ENCODE results near the gene PPIL6.

PPIL6 gene

DNA sequence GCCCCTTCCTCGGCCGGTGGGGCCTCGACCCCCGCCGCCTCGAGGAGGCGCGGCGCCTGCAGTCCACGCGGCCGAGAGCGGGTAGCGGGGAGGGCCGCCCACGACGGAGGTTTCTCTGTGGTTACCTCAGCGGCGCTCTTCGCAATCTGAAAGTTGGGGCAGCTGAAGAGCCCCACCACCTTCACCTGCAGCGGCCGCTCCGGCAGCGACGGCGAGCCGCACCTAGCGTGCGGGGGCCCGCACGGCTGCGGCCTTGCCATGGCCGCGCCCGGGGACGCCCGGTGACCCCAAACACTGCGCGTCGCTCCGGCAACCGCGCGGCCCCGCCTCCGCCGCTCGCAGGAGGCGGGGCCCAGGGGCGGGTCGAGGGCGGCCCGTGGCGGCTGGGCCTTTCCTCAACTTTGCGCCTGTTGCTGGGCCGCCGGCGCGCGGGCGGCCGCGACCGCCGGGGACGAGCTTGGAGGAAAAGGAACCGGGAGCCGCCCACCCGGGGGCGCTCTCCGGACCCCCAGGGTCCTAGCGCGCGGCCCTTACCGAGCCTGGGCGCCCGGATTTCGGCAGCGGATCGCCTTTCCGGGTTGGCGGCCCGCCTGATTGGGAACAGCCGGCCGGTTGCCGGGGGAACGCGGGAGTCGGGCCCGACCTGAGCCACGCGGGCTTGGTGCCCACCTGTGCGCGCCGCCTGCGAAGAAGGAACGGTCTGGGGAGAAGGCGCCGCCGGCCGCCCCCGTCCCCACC lies at the start of gene PPIL6, which contains the start of gene SMPD2:
Gene PPIL6 (minus strand): TSS at position 298 of the 738 bp plus-strand sequence. CDS start 38 bp downstream, at position 260.
Gene SMPD2 (plus strand): TSS at position 394 of the 738 bp plus-strand sequence. CDS start 398 bp downstream, outside the sequence.
- DNase-seq = peak; percentile 88

DNA sequence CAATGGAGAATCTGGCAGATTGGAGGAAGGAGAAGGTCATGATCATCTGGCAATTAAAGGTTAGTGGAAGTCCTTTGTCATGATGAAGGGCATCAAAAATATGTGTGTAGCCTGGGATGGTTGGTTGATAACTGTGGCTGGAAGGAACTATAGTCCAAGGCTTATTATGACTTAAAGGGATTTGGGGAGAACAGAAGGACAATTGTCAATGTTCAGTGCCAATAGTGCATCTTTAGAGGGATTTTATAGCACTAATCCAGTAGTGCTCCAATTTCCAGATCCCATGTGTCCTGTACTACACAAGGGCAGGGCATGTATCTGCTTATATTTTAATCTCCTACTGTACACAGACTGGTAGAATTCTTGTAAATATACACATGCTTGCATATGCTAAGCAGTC lies 47.6 kb upstream of the PPIL6 start:
- DNase-seq = no peak

- no peak for DNase-seq
Measured at GRCh38 chr6:109486068-109486467, 45.6 kb upstream of the PPIL6 start.

DNA sequence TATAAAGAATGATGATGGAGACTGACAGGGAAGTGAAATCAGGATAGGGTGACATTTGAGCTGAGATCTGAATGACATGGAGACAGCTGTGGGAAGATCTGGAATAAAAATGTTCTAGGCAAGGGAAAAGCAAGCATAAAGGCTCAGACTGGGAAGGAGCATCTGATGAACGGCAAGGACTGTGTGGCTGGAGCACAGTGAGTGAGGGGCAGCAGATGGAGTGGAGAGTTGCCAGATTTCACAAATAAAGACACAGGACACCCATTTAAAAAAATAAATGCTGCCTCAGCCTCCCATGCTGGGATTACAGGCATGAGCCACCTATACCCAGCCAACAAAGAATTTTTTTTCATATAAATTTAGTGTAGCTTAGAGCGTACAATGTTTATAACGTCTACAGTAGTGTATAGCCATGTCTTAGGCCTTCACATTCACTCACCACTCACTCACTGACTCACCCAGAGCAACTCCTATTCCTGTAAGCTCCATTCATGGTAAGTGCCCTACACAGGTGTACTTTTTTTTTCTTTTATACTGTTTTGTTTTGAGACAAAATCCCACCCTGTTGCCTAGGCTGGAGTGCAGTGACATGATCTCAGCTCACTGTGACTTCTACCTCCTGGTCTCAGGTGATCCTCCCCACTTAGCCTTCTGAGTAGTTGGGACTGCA lies 45.0 kb upstream of the PPIL6 start:
- DNase-seq = no peak

DNA sequence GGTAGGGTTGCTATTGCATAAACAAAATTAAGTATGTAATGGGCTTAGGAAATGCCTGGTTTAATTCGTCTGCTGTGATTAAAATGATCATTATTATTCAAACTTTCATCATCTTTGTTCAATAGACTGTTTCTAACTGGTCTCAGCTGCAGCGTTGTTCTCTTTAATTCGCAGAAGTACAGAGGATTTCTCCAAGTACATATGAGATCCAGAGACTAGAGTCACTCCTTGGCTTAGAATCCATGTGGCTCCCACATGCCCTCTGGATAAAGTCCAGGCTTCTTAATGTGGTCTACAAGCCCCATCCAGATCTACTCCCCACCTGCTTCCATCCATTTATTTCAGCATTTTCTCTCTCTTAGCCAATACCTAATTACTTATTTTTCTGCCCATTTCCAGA lies 43.7 kb upstream of the PPIL6 start:
- no peak for DNase-seq

GRCh38 chr6:109483735-109484057 lies 43.3 kb upstream of the PPIL6 start:
- DNase-seq = no peak

DNA sequence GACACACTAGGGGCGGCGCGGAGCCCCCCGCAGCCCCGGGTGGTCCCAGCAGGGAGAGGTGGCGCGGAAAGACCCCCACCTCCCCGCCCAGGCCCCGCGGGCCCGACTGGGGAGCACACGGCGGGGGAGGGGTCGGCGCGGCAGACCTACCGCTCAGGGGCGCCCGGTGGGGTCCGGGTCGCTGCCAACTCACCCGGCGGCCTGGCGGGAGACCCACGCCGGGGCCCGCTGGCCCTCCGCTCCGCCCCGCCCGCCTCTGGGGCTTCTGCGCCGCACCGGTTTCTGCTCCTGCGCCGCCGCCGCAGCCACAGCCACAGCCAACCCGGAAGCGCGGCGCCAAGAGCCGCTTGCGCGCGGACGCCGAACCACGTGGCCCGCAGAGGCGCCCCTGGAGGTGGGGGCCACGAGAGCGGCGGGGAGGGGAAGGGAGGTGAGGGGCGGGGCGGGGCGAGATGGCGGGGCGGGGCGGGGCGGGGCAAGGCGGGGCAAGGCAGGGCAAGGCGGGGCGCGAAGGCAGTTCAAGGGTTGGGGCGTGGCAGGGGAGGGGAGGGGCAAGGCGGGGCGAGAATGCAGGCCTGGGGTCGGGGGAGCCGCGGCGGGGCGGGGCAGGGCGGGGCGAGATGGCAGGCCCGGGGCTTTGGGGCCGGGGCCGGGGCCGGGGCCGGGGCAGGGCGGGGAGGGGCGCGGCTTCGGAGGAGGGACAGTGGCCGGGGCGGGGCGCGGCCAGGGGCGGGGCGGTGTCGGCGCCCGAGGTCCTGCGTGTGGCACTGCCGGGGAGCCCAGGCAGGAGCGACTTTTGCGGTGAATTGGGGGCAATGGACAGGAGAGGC lies 42.7 kb upstream of the PPIL6 start, which contains the start of gene ZBTB24:
Gene ZBTB24 (minus strand): TSS at position 315 of the 830 bp plus-strand sequence. CDS start 1,193 bp downstream, outside the sequence.
- DNase-seq = peak; percentile 92

DNA sequence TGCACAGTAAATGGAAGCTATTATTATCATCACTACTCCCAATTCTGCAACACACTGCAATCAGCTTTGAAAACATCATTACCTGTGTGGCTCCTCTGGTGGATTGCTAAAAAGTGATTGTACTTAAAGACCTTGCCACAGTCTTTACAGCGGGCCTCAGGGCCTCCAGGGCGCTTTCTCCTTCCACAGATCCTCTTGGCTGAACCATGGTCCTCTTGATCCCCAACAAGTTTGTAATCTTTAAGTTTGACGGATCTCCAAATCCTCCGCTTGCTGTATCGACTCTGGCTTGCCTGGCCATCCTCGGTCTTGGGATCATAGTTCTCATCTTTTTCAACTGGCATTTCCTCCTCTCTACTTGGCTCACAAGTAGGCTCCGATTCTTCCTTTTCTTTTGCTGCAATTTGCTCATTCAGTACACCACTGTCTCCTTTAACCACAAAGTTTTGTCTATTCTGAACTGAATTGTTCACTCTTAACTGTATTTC lies 40.6 kb upstream of the PPIL6 start:
- DNase-seq = no peak

DNA sequence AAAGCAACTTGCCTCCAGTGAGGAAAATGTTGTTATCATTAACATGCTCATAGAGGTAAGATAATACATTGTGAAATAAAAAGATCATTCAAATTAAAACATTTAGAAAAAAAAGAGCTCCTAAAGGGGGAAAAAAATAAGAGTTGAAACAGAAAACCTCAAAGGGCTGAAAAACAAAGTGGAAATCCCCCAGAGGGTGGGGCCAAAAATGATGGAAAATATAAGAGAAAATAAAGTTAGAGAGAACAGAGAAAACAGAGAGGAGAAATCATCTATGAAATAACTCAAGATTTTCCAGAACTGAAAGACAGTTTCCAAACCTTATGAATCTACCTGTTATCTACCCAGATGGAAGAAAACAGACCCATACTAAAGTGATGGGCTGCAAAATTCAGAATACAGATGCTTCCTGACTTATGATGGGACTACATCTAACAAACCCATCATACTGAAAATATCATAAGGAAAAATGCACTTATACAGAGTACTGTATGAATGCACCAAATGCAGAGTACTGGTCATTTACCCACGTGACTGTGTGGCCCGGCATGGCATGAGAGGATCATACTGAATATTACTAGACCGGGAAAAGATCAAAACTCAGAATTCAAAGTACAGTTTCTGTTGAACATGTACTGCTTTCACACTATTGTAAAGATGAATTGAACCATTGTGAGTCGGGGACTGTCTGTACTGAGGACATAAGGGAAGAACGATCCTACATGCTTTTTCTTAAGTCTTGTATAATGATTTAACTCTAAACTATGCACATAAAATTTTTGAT lies 38.6 kb upstream of the PPIL6 start:
- DNase-seq = peak; percentile 44

DNA sequence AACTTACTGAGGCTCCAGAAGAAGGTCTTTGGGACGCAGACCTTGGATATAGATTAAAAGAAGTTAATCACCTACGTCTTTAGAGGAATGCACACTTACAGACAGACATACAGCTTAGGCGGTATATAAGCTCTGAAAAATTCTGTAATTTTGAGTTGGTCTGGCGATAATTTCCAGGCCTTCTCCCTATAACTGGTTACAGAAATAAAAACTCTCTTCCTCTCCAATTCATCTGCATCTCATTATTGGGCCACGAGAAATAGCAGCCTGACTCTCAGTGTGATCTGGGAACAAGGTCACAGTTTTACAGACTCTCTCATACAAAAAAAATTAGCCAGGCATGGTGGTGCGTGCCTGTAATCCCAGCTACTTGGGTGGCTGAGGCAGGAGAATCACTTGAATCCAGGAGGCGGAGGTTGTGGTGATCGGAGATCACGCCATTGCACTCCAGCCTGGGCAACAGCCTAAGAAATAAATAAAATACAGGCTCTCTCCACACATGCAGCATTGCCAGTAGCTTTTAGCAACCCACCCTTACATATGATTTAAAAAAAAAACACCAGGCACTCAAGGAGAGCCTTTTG lies 37.9 kb upstream of the PPIL6 start:
- DNase-seq = no peak

DNA sequence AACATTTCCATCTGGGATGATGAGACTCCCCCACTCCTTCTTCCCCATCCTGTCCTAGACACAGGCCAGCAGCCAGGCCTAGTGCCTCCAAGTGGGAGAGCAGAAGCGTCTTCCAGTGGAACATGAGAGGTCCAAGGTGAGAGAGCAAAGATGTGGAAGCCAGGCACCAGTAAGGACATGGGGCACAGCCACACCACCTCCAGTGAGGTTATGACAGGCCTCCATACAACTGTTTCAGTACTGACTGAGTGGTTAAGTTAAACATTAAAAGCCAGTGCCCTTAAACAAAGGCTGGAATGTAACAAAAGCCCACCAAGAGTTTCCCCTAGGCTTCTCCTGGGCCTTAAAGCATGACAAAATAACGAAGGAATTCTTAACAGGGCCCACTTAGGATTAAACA lies 37.3 kb upstream of the PPIL6 start:
- DNase-seq = no peak

DNA sequence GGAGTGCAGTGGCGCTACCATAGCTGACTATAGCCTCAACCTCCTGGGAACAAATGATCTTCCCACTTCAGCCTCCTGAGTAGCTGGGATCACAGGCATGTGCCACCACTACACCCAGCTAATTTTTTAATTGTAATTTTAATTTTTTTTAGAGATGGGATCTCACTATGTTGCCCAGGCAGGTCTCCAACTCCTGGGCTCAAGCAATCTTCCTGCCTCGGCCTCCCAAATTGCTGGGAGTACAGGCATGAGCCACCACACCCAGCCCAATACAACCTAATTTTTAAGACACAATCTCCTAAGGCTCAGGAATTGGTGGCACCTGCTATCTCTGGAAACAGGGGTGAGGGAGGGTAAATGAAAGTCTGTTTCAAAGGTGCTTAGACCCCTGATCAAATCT lies 36.8 kb upstream of the PPIL6 start:
- no peak for DNase-seq

DNA sequence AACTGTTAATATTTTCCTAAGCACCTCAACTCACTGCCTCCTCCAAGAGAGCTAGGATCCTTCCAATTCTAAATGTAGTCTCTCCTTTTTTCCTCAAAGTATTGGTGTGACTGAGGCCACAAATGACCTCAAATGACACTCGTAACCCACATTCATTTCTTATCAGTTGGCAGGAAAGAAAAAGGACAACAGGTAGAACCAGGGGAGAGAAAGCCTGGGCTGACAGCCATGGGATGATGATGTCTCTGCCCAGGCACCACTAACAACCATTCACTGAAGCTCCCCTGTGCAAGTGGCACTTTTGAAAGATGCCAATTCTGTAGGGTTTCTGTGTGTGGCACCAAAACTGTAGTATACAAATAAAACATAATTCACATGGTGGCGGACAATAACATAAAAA lies 35.2 kb upstream of the PPIL6 start:
- no peak for DNase-seq

DNA sequence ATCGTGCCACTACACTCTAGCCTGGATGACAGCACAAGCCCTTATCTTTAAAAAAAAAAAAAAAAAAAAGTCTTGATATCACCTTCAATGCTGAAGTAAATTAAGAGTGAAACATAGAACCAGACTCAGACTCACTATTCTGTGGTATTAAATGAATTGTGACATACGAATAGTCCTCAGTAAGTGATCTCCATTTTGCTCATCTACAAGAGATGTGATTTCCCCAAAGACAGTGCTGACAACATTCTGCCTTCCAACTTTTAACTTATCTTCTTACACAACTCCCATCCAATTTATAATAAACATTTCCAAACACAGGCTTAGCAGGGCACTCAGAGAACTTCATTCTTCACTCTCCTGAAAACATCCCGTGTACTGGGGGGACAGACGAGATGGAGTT lies 34.6 kb upstream of the PPIL6 start:
- no peak for DNase-seq

- no peak for DNase-seq
Measured at GRCh38 chr6:109473120-109473519, 32.7 kb upstream of the PPIL6 start.

DNA sequence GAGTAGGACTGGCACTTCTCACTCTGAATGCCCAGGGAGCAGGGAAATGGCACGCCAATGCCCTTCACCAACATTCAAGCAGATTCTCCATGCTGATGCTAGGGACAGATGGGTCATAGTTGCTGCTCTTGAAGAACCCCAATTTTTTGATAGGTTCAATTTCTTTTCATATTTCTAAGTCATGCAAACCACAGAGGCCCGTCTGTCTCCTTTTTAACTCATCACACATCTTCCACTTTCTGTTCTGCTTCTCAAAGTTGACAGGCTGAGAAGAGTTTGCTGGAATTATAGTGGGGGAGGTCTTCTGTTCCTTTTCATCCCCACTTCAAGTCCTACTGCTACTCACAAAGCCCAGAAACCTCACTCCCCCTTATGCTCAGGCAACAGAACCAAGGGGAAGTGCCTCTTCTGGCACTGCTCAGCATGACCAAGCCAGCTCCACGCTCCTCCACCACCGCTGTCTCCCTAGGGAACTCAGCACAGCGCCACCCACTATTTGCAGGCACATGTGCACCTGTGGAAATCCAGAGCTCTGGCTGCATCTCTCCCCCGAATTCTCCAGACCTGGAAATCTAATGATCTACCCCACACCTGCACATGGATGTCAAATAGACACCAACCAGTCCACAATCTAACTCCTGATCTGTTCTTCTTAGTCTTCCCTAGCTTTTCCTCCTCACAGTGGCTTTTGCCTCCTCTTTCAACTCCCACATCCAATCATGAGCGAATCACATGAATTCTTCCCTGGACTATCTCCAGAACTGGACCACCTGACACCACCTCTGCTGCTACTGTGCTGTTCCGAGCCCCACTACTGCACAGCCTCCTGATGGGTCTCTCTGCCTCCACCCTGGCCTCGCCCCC lies 31.9 kb upstream of the PPIL6 start:
- DNase-seq = no peak

DNA sequence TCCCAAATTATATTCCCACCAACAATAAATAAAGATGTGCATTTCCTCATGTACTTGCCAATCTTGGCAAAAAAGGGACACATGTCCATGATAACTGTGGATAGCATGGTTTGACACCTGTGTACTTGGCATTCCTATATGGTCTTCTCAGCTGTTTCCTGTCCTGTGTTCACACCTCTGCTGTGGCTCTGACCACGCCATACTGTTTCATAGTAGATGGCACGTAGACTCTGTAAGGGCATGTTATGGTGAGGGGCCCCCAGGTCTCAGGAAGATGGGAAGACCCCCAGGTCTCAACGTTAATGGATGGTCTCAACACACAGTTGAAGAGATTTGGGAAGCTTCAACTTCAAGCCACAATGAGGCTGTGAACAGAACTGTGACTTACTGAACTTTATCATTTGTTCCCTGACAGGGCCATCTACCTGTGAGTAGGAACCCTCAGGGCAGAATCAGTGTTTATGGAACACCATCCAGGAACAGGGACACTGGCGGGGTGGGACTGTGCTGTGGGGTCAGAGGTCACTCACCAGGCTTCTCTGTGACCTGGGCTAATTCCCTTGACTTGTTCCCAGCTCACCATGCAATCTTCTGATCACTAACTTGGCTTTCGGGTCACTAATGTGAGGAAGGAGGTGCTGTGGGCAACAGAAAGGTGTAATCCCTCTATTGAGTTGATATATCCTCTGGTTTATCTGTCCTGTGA lies 30.8 kb upstream of the PPIL6 start:
- DNase-seq = no peak

- DNase-seq = no peak
Measured at GRCh38 chr6:109469591-109470189, 29.3 kb upstream of the PPIL6 start.

GRCh38 chr6:109467696-109468095 lies 27.3 kb upstream of the PPIL6 start:
- DNase-seq = no peak
